Measurements from ENCODE around the gene PCDHGA3. TPM values are rescaled to one million over a fixed set of nuclear protein-coding genes. Genes with fewer than 3 reads are reported as not detected.

The PCDHGA3 gene
- total and polyA plus RNA-seq, 9 of the 15 experiments (the other 6 are each of a cell fraction or from before 2014, with no cell fraction given): 0.13 to 0.28 (median 0.18) TPM; not detected in 2

DNA sequence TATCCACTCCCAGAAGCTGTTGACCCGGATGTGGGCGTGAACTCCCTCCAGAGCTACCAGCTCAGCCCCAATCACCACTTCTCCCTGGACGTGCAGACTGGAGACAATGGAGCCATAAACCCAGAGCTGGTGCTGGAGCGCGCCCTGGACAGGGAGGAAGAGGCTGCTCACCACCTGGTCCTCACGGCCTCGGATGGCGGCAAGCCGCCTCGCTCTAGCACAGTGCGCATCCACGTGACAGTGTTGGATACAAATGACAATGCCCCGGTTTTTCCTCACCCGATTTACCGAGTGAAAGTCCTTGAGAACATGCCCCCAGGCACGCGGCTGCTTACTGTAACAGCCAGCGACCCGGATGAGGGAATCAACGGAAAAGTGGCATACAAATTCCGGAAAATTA lies 49.6 kb downstream of the PCDHGA3 start:
- Histone ChIP-seq H3K4me1 (replicated peaks in 1 of 2; ENCODE audit: control insufficient read depth in 2 of 2, insufficient read depth in 2 of 2, low read length in 2 of 2) (peaks cover 0 to 13% of the 10 kb centered on the region in 2 experiments; a peak in 1 of 5 replicates), H3K4me2 (ENCODE audit: insufficient read depth, low read length) (no peak overlapping the region; the same call in 1 of the 2 replicates), H4K20me1 (replicated peaks; ENCODE audit: control insufficient read depth, insufficient read depth, low read length) (no peaks in the 10 kb centered on the region), H3K79me2 (ENCODE audit: control insufficient read depth, insufficient read depth, low read length) (no peaks in the 10 kb centered on the region), H3K9ac (ENCODE audit: insufficient read depth in 1 of 2, low read depth in 2 of 2, low read length in 2 of 2) (no peak overlapping the region), H3K9me1 (ENCODE audit: control insufficient read depth, insufficient read depth, low read length) (no peaks in the 10 kb centered on the region), H3K9me3 (replicated peaks; ENCODE audit: control insufficient read depth, insufficient read depth, low read depth, low read length) (no peaks in the 10 kb centered on the region), H2AFZ (ENCODE audit: low read depth, low read length) (no peak overlapping the region), H3K36me3 (ENCODE audit: control insufficient read depth, insufficient read depth, low read length) (no peaks in the 10 kb centered on the region), H3K27me3 (ENCODE audit: control insufficient read depth in 2 of 2, insufficient read depth in 2 of 2, low read length in 2 of 2) (peaks cover 0 to 29% of the 10 kb centered on the region in 2 experiments; a peak in 3 of 5 replicates), H3K4me3 (no peak overlapping the region), H3K27ac (ENCODE audit: extremely low read depth, low read depth, low read length) (no peak overlapping the region)
- ATAC-seq (no peak), FAIRE-seq (no peak), DNase-seq (ENCODE audit: extremely low read depth in 1 of 4, low spot score in 3 of 4) (no peak)
- BruUV-seq (replicated peaks): no TSS peak
- 18% methylated on average over 21 of the region's 21 CpGs for WGBS (ENCODE audit: insufficient coverage, low coverage, missing lambda C conversion rate)
- CTCF ChIA-PET (ENCODE audit: low intra/inter-chr PET ratio): no interaction called here
- intact Hi-C loops (cut with micrococcal nuclease): no loop called here
- in situ Hi-C loops (cut with MboI): no loop called here
- POLR2A ChIA-PET: no interaction called here
- no peak for TF ChIP-seq EGR1 (conservative IDR thresholded peaks at IDR 0.05)
- TF ChIP-seq, protein P1, sequence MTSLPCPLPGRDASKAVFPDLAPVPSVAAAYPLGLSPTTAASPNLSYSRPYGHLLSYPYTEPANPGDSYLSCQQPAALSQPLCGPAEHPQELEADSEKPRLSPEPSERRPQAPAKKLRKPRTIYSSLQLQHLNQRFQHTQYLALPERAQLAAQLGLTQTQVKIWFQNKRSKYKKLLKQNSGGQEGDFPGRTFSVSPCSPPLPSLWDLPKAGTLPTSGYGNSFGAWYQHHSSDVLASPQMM (CRISPR knock-in tag; IDR thresholded peaks at IDR 0.05): no peak
- TF ChIP-seq, protein P2, sequence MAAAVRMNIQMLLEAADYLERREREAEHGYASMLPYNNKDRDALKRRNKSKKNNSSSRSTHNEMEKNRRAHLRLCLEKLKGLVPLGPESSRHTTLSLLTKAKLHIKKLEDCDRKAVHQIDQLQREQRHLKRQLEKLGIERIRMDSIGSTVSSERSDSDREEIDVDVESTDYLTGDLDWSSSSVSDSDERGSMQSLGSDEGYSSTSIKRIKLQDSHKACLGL (CRISPR knock-in tag; IDR thresholded peaks at IDR 0.05; ENCODE audit: borderline replicate concordance, poor library complexity, severe bottlenecking): no peak
- TF ChIP-seq, protein P3, sequence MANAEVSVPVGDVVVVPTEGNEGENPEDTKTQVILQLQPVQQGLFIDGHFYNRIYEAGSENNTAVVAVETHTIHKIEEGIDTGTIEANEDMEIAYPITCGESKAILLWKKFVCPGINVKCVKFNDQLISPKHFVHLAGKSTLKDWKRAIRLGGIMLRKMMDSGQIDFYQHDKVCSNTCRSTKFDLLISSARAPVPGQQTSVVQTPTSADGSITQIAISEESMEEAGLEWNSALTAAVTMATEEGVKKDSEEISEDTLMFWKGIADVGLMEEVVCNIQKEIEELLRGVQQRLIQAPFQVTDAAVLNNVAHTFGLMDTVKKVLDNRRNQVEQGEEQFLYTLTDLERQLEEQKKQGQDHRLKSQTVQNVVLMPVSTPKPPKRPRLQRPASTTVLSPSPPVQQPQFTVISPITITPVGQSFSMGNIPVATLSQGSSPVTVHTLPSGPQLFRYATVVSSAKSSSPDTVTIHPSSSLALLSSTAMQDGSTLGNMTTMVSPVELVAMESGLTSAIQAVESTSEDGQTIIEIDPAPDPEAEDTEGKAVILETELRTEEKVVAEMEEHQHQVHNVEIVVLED (CRISPR knock-in tag; IDR thresholded peaks at IDR 0.05): no peak
- no peak for TF ChIP-seq KAT8 (IDR thresholded peaks at IDR 0.05; ENCODE audit: low read depth)
- TF ChIP-seq KAT2B (IDR thresholded peaks at IDR 0.05; ENCODE audit: low read depth, low read length): no peak
- TF ChIP-seq, protein P4, sequence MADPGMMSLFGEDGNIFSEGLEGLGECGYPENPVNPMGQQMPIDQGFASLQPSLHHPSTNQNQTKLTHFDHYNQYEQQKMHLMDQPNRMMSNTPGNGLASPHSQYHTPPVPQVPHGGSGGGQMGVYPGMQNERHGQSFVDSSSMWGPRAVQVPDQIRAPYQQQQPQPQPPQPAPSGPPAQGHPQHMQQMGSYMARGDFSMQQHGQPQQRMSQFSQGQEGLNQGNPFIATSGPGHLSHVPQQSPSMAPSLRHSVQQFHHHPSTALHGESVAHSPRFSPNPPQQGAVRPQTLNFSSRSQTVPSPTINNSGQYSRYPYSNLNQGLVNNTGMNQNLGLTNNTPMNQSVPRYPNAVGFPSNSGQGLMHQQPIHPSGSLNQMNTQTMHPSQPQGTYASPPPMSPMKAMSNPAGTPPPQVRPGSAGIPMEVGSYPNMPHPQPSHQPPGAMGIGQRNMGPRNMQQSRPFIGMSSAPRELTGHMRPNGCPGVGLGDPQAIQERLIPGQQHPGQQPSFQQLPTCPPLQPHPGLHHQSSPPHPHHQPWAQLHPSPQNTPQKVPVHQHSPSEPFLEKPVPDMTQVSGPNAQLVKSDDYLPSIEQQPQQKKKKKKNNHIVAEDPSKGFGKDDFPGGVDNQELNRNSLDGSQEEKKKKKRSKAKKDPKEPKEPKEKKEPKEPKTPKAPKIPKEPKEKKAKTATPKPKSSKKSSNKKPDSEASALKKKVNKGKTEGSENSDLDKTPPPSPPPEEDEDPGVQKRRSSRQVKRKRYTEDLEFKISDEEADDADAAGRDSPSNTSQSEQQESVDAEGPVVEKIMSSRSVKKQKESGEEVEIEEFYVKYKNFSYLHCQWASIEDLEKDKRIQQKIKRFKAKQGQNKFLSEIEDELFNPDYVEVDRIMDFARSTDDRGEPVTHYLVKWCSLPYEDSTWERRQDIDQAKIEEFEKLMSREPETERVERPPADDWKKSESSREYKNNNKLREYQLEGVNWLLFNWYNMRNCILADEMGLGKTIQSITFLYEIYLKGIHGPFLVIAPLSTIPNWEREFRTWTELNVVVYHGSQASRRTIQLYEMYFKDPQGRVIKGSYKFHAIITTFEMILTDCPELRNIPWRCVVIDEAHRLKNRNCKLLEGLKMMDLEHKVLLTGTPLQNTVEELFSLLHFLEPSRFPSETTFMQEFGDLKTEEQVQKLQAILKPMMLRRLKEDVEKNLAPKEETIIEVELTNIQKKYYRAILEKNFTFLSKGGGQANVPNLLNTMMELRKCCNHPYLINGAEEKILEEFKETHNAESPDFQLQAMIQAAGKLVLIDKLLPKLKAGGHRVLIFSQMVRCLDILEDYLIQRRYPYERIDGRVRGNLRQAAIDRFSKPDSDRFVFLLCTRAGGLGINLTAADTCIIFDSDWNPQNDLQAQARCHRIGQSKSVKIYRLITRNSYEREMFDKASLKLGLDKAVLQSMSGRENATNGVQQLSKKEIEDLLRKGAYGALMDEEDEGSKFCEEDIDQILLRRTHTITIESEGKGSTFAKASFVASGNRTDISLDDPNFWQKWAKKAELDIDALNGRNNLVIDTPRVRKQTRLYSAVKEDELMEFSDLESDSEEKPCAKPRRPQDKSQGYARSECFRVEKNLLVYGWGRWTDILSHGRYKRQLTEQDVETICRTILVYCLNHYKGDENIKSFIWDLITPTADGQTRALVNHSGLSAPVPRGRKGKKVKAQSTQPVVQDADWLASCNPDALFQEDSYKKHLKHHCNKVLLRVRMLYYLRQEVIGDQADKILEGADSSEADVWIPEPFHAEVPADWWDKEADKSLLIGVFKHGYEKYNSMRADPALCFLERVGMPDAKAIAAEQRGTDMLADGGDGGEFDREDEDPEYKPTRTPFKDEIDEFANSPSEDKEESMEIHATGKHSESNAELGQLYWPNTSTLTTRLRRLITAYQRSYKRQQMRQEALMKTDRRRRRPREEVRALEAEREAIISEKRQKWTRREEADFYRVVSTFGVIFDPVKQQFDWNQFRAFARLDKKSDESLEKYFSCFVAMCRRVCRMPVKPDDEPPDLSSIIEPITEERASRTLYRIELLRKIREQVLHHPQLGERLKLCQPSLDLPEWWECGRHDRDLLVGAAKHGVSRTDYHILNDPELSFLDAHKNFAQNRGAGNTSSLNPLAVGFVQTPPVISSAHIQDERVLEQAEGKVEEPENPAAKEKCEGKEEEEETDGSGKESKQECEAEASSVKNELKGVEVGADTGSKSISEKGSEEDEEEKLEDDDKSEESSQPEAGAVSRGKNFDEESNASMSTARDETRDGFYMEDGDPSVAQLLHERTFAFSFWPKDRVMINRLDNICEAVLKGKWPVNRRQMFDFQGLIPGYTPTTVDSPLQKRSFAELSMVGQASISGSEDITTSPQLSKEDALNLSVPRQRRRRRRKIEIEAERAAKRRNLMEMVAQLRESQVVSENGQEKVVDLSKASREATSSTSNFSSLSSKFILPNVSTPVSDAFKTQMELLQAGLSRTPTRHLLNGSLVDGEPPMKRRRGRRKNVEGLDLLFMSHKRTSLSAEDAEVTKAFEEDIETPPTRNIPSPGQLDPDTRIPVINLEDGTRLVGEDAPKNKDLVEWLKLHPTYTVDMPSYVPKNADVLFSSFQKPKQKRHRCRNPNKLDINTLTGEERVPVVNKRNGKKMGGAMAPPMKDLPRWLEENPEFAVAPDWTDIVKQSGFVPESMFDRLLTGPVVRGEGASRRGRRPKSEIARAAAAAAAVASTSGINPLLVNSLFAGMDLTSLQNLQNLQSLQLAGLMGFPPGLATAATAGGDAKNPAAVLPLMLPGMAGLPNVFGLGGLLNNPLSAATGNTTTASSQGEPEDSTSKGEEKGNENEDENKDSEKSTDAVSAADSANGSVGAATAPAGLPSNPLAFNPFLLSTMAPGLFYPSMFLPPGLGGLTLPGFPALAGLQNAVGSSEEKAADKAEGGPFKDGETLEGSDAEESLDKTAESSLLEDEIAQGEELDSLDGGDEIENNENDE (IDR thresholded peaks at IDR 0.05; ENCODE audit: low read depth, low read length): no peak
- no peak for TF ChIP-seq NCOA4 (IDR thresholded peaks at IDR 0.05; ENCODE audit: partially characterized antibody)
- TF ChIP-seq RBM22 (IDR thresholded peaks at IDR 0.05; ENCODE audit: low read depth, low read length, poor library complexity, severe bottlenecking): no peak
